Measurements from ENCODE around the gene FKBP4. TPM values are rescaled to one million over a fixed set of nuclear protein-coding genes. Genes with fewer than 3 reads are reported as not detected.

Gene FKBP4
- total RNA-seq, 1 experiment from 2014 or later, result 162 TPM

- Histone ChIP-seq H4K20me1 (ENCODE audit: low read length) (no peaks in the 10 kb centered on the region), H3K36me3 (ENCODE audit: low read depth, low read length) (no peaks in the 10 kb centered on the region), H3K9me2 (replicated peaks; ENCODE audit: low read length) (no peaks in the 10 kb centered on the region), H3K79me2 (ENCODE audit: low read length) (no peaks in the 10 kb centered on the region), H3K4me3 (ENCODE audit: low read length) (no peak overlapping the region), H3K9ac (ENCODE audit: low read length) (no peak overlapping the region), H3K9me3 (ENCODE audit: low read length) (no peaks in the 10 kb centered on the region), H3K27me3 (ENCODE audit: low read length) (peaks cover 26% of the 10 kb centered on the region; the same call in 1 of the 2 replicates), H3F3A (ENCODE audit: low read length, unreplicated experiment) (no peaks in the 10 kb centered on the region), H3K4me1 (ENCODE audit: insufficient read depth, low read length) (no peaks in the 10 kb centered on the region), H3K4me2 (ENCODE audit: low read length) (no peak overlapping the region), H2AFZ (ENCODE audit: low read length) (no peak overlapping the region), H3K27ac (ENCODE audit: low read length) (no peak overlapping the region)
- POLR2A ChIA-PET (ENCODE audit: unreplicated experiment), result no interaction called here
- no peak for DNase-seq
- ATAC-seq, result no peak
- TF ChIP-seq, protein P1, sequence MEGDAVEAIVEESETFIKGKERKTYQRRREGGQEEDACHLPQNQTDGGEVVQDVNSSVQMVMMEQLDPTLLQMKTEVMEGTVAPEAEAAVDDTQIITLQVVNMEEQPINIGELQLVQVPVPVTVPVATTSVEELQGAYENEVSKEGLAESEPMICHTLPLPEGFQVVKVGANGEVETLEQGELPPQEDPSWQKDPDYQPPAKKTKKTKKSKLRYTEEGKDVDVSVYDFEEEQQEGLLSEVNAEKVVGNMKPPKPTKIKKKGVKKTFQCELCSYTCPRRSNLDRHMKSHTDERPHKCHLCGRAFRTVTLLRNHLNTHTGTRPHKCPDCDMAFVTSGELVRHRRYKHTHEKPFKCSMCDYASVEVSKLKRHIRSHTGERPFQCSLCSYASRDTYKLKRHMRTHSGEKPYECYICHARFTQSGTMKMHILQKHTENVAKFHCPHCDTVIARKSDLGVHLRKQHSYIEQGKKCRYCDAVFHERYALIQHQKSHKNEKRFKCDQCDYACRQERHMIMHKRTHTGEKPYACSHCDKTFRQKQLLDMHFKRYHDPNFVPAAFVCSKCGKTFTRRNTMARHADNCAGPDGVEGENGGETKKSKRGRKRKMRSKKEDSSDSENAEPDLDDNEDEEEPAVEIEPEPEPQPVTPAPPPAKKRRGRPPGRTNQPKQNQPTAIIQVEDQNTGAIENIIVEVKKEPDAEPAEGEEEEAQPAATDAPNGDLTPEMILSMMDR (conservative IDR thresholded peaks at IDR 0.05; ENCODE audit: low read depth, low read length), result no peak
- TF ChIP-seq EZH2phosphoT487 (IDR thresholded peaks at IDR 0.05; ENCODE audit: borderline replicate concordance, low read length), result no peak
- no peak for TF ChIP-seq EZH2 (IDR thresholded peaks at IDR 0.05; ENCODE audit: low read length, unreplicated experiment)
- no TSS peak for BruUV-seq (replicated peaks)
- CTCF ChIA-PET, result no interaction called here
- intact Hi-C loops (cut with micrococcal nuclease), result no loop called here
Measured at GRCh38 chr12:2754208-2754607, 40.6 kb upstream of the FKBP4 start.

DNA sequence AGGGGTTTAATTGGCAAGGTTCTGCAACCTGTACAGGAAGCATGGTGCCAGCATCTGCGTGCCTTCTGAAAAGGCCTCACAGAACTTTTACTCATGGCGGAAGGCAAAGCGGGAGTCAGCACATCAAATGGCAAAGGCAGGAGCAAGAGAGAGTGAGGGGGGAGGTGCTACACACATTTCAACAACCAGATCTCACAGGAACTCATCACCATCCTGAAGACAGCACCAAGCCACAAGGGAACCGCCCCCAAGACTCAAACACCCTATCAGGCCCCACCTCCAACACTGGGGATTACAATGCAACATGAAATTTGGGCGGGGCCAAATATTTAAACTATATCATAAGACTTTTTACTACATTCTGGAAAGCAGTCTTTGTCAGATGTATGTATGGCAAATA is 38.0 kb upstream of the FKBP4 start:
- H3K9me3 ChIP-seq (ENCODE audit: low read length), result no peaks in the 10 kb centered on the region
- no peaks in the 10 kb centered on the region for H3K9me2 ChIP-seq (replicated peaks; ENCODE audit: low read length)
- no peaks in the 10 kb centered on the region for H3K36me3 ChIP-seq (ENCODE audit: low read depth, low read length)
- no peak overlapping the region for H3K4me3 ChIP-seq (ENCODE audit: low read length)
- TF ChIP-seq EZH2phosphoT487 (IDR thresholded peaks at IDR 0.05; ENCODE audit: borderline replicate concordance, low read length), result no peak
- TF ChIP-seq, protein P1 (conservative IDR thresholded peaks at IDR 0.05; ENCODE audit: low read depth, low read length), result no peak
- no peak for TF ChIP-seq EZH2 (IDR thresholded peaks at IDR 0.05; ENCODE audit: low read length, unreplicated experiment)
- H2AFZ ChIP-seq (ENCODE audit: low read length), result no peak overlapping the region
- H3K27me3 ChIP-seq (ENCODE audit: low read length), result peaks cover 41% of the 10 kb centered on the region
- no peaks in the 10 kb centered on the region for H3K79me2 ChIP-seq (ENCODE audit: low read length)
- intact Hi-C loops (cut with micrococcal nuclease), result no loop called here
- H4K20me1 ChIP-seq (ENCODE audit: low read length), result no peaks in the 10 kb centered on the region
- ATAC-seq (no peak), DNase-seq (no peak)
- H3K4me2 ChIP-seq (ENCODE audit: low read length), result no peak overlapping the region
- no peaks in the 10 kb centered on the region for H3F3A ChIP-seq (ENCODE audit: low read length, unreplicated experiment)
- CTCF ChIA-PET, result no interaction called here
- no TSS peak for BruUV-seq (replicated peaks)
- no peaks in the 10 kb centered on the region for H3K4me1 ChIP-seq (ENCODE audit: insufficient read depth, low read length)
- H3K27ac ChIP-seq (ENCODE audit: low read length), result no peak overlapping the region
- no peak overlapping the region for H3K9ac ChIP-seq (ENCODE audit: low read length)
- POLR2A ChIA-PET (ENCODE audit: unreplicated experiment), result no interaction called here

DNA sequence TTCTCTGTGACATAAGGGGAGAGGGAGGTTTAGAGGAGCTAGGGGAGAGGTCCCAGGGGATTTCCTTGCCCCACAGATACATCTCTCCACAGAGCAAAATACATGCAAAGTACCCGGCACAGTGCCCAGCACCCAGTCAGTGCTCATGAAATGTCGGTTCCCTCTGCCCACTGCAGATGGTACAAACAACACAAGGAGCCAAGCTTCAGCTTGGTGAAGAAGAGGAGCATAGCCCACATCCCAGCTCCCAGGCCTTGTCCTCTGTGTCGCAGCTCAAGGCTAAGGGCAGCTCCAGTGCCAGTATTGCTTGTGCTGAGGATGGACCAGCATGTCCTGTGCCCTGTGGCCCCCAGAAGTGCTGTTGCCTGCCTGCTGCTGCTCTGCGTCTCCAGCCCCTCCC is 35.0 kb upstream of the FKBP4 start:
- Histone ChIP-seq H3K27me3 (ENCODE audit: low read length) (peaks cover 54% of the 10 kb centered on the region), H4K20me1 (ENCODE audit: low read length) (no peaks in the 10 kb centered on the region), H3K9me2 (replicated peaks; ENCODE audit: low read length) (no peaks in the 10 kb centered on the region), H3K4me1 (ENCODE audit: insufficient read depth, low read length) (no peaks in the 10 kb centered on the region), H3K4me3 (ENCODE audit: low read length) (no peak overlapping the region), H3K9ac (ENCODE audit: low read length) (no peak overlapping the region), H3K27ac (ENCODE audit: low read length) (no peak overlapping the region), H3F3A (ENCODE audit: low read length, unreplicated experiment) (no peaks in the 10 kb centered on the region), H3K36me3 (ENCODE audit: low read depth, low read length) (no peaks in the 10 kb centered on the region), H3K9me3 (ENCODE audit: low read length) (no peaks in the 10 kb centered on the region), H2AFZ (ENCODE audit: low read length) (no peak overlapping the region), H3K4me2 (ENCODE audit: low read length) (no peak overlapping the region), H3K79me2 (ENCODE audit: low read length) (no peaks in the 10 kb centered on the region)
- POLR2A ChIA-PET (ENCODE audit: unreplicated experiment), result no interaction called here
- ATAC-seq (no peak), DNase-seq (no peak)
- no TSS peak for BruUV-seq (replicated peaks)
- intact Hi-C loops (cut with micrococcal nuclease), result no loop called here
- CTCF ChIA-PET, result no interaction called here
- TF ChIP-seq EZH2phosphoT487 (IDR thresholded peaks at IDR 0.05; ENCODE audit: borderline replicate concordance, low read length) (no peak), EZH2 (IDR thresholded peaks at IDR 0.05; ENCODE audit: low read length, unreplicated experiment) (no peak)
- TF ChIP-seq, protein P1 (conservative IDR thresholded peaks at IDR 0.05; ENCODE audit: low read depth, low read length), result no peak
